Measurements from ENCODE around the gene ICE1. TPM values are rescaled to one million over a fixed set of nuclear protein-coding genes. Genes with fewer than 3 reads are reported as not detected.
"Not testable (repeated sequence)": the region's sequence is repeated elsewhere in the genome, so short reads cannot be mapped to it uniquely, and the experiment has no call there.

The ICE1 gene
- total RNA-seq, 1 experiment from 2014 or later = 38.3 TPM

DNA sequence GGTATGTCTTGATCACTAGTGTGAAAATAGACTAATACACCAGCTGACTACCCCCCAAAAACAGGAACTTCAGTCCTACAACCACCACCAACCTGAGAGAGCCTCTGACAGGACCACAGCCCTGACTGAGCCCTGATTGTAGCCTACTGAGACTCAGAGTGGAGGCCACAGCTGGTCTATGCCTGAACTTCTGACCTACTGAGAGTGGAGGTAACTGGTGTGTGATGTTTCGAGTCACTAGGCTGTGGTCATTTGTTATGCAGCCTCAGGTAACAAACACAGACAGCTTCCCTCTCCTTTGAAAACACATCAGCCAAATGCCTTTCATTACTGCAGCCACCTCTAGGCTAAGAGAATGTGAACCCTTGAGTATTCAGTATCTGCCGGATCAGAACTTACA is 30.0 kb upstream of the ICE1 start:
- BruUV-seq (replicated peaks); H3K27ac ChIP-seq (ENCODE audit: low read length); intact Hi-C loops (cut with micrococcal nuclease; ENCODE audit: unreplicated experiment); H3K36me3 ChIP-seq (ENCODE audit: control insufficient read depth, insufficient read depth, low read length); POLR2A ChIA-PET; ATAC-seq; H3K4me1 ChIP-seq (ENCODE audit: control insufficient read depth, insufficient read depth, low read length); DNase-seq (ENCODE audit: low read depth, low spot score); H3K27me3 ChIP-seq (ENCODE audit: control insufficient read depth, insufficient read depth, low read length); CTCF ChIA-PET; in situ Hi-C loops (cut with HindIII; ENCODE audit: low pct_unique_long_range_greater_than_20kb, low sequenced_read_pairs); H3K4me3 ChIP-seq (ENCODE audit: low read depth in 2 of 2, low read length in 2 of 2); H3K9me3 ChIP-seq (ENCODE audit: control insufficient read depth, insufficient read depth, low read depth, low read length): not testable (repeated sequence)

DNA sequence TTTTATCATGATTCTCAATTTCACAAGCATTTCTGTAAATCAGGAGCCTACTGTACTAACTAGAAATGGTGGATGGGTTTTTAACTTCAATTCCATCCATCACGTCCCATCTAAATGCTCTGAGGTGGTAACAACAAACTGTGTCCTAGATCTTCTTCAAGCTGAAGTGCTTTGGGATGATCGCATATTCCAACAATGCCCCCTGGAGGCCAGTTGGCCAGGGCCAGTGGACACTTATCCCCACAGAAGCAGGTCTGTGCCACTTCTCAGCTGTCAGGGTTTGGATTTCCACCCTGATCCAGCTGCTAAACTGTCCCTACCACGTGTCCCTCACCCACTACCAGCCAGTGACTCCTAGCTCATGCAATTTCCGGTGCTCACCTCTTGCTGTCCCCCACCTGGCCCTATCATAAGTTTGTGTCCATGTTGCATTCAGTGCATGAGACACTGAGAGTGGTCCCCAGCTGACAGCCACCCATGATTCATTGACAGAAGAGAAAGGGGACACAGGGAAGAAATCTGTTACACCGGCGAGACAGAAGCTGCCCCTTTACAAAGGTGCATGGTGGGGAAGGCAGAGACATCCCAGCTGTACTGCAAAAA is 28.0 kb upstream of the ICE1 start:
- TF ChIP-seq, protein P1, sequence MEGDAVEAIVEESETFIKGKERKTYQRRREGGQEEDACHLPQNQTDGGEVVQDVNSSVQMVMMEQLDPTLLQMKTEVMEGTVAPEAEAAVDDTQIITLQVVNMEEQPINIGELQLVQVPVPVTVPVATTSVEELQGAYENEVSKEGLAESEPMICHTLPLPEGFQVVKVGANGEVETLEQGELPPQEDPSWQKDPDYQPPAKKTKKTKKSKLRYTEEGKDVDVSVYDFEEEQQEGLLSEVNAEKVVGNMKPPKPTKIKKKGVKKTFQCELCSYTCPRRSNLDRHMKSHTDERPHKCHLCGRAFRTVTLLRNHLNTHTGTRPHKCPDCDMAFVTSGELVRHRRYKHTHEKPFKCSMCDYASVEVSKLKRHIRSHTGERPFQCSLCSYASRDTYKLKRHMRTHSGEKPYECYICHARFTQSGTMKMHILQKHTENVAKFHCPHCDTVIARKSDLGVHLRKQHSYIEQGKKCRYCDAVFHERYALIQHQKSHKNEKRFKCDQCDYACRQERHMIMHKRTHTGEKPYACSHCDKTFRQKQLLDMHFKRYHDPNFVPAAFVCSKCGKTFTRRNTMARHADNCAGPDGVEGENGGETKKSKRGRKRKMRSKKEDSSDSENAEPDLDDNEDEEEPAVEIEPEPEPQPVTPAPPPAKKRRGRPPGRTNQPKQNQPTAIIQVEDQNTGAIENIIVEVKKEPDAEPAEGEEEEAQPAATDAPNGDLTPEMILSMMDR (IDR thresholded peaks at IDR 0.05) = peak; percentile 56
- BruUV-seq (replicated peaks); POLR2A ChIA-PET; H3K4me1 ChIP-seq (ENCODE audit: control insufficient read depth, insufficient read depth, low read length); CTCF ChIA-PET; in situ Hi-C loops (cut with HindIII; ENCODE audit: low pct_unique_long_range_greater_than_20kb, low sequenced_read_pairs); H3K9me3 ChIP-seq (ENCODE audit: control insufficient read depth, insufficient read depth, low read depth, low read length); H3K4me3 ChIP-seq (ENCODE audit: low read depth in 2 of 2, low read length in 2 of 2); H3K36me3 ChIP-seq (ENCODE audit: control insufficient read depth, insufficient read depth, low read length); H3K27me3 ChIP-seq (ENCODE audit: control insufficient read depth, insufficient read depth, low read length); H3K27ac ChIP-seq (ENCODE audit: low read length): not testable (repeated sequence)
- DNase-seq (ENCODE audit: low read depth, low spot score) (peak; percentile 13), ATAC-seq (peak; percentile 86)
- intact Hi-C loops (cut with micrococcal nuclease; ENCODE audit: unreplicated experiment) = loop anchor here (1.0 kb wide), 1 partner anchor 253 kb away; no protein-coding TSS in a partner anchor

DNA sequence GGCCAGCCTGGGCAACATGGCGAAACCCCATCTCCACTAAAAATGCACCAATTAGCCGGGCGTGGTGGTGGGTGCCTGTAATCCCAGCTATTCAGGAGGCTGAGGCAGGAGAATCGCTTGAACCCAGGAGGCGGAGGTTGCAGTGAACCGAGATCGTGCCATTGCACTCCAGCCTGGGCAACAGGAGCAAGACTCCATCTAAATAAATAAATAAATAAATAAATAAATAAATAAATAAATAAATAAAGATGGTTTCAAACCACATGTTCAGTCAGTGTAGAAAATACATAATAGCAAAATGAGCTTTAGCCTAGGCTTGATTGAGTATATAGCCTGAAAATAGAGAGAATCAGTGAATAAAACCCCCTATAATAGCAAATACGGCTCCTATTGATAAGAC is 27.4 kb upstream of the ICE1 start:
- POLR2A ChIA-PET; intact Hi-C loops (cut with micrococcal nuclease; ENCODE audit: unreplicated experiment): not testable (repeated sequence)

DNA sequence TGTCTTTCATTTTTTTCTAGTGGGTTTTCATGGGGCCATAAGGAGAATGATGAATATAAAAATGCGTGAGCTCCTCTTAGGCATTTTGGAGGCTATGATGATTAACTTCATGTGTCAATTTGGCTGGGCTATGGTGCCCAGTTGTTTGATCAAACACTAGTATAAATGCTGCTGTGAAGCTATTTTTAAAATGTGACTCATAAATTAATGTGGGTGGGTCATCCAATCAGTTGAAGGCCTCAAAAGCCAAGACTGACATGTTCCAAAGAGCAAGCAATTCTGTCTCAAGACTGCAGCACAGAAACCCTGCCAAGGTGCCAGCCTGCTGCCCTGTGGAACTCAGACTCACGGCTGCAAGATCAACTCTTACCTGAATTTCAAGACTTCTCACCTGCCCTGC is 24.4 kb upstream of the ICE1 start:
- no peak for DNase-seq (ENCODE audit: low read depth, low spot score)
- no peak overlapping the region for H3K27ac ChIP-seq (ENCODE audit: low read length)
- in situ Hi-C loops (cut with HindIII; ENCODE audit: low pct_unique_long_range_greater_than_20kb, low sequenced_read_pairs) (no loop called here), intact Hi-C loops (cut with micrococcal nuclease; ENCODE audit: unreplicated experiment) (no loop called here)
- TF ChIP-seq, protein P2, sequence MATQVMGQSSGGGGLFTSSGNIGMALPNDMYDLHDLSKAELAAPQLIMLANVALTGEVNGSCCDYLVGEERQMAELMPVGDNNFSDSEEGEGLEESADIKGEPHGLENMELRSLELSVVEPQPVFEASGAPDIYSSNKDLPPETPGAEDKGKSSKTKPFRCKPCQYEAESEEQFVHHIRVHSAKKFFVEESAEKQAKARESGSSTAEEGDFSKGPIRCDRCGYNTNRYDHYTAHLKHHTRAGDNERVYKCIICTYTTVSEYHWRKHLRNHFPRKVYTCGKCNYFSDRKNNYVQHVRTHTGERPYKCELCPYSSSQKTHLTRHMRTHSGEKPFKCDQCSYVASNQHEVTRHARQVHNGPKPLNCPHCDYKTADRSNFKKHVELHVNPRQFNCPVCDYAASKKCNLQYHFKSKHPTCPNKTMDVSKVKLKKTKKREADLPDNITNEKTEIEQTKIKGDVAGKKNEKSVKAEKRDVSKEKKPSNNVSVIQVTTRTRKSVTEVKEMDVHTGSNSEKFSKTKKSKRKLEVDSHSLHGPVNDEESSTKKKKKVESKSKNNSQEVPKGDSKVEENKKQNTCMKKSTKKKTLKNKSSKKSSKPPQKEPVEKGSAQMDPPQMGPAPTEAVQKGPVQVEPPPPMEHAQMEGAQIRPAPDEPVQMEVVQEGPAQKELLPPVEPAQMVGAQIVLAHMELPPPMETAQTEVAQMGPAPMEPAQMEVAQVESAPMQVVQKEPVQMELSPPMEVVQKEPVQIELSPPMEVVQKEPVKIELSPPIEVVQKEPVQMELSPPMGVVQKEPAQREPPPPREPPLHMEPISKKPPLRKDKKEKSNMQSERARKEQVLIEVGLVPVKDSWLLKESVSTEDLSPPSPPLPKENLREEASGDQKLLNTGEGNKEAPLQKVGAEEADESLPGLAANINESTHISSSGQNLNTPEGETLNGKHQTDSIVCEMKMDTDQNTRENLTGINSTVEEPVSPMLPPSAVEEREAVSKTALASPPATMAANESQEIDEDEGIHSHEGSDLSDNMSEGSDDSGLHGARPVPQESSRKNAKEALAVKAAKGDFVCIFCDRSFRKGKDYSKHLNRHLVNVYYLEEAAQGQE (IDR thresholded peaks at IDR 0.05; ENCODE audit: insufficient read depth in 1 of 2, low read depth in 2 of 2, low read length in 1 of 2) = no peak
- TF ChIP-seq TCF7L2 (IDR thresholded peaks at IDR 0.05; ENCODE audit: low read depth, low read length) (no peak), POLR2AphosphoS5 (IDR thresholded peaks at IDR 0.05; ENCODE audit: low read depth, low read length) (no peak)
- TF ChIP-seq, protein P1 (IDR thresholded peaks at IDR 0.05) = no peak
- H3K4me1 ChIP-seq (ENCODE audit: control insufficient read depth, insufficient read depth, low read length) = no peaks in the 10 kb centered on the region
- H3K36me3 ChIP-seq (ENCODE audit: control insufficient read depth, insufficient read depth, low read length) = no peaks in the 10 kb centered on the region
- no peak for ATAC-seq
- H3K9me3 ChIP-seq (ENCODE audit: control insufficient read depth, insufficient read depth, low read depth, low read length) = no peaks in the 10 kb centered on the region
- CTCF ChIA-PET = no interaction called here
- no TSS peak for BruUV-seq (replicated peaks)
- POLR2A ChIA-PET = no interaction called here
- no peaks in the 10 kb centered on the region for H3K27me3 ChIP-seq (ENCODE audit: control insufficient read depth, insufficient read depth, low read length)
- no peak overlapping the region for H3K4me3 ChIP-seq (ENCODE audit: low read depth in 2 of 2, low read length in 2 of 2)

More for the DNA sequence above, 27.4 kb upstream of the ICE1 start:
- H3K4me3 ChIP-seq (ENCODE audit: low read depth in 2 of 2, low read length in 2 of 2); H3K27ac ChIP-seq (ENCODE audit: low read length); in situ Hi-C loops (cut with HindIII; ENCODE audit: low pct_unique_long_range_greater_than_20kb, low sequenced_read_pairs); DNase-seq (ENCODE audit: low read depth, low spot score); ATAC-seq; H3K4me1 ChIP-seq (ENCODE audit: control insufficient read depth, insufficient read depth, low read length); H3K36me3 ChIP-seq (ENCODE audit: control insufficient read depth, insufficient read depth, low read length); H3K27me3 ChIP-seq (ENCODE audit: control insufficient read depth, insufficient read depth, low read length); H3K9me3 ChIP-seq (ENCODE audit: control insufficient read depth, insufficient read depth, low read depth, low read length); BruUV-seq (replicated peaks): not testable (repeated sequence)
- CTCF ChIA-PET = interaction anchor here (0.6 kb wide), 1 partner anchor 496 kb away, joined by 7 read pairs; no protein-coding TSS in a partner anchor
